ENCODE data around the gene MRGPRF.
"Not testable (repeated sequence)": the region's sequence is repeated elsewhere in the genome, so short reads cannot be mapped to it uniquely, and the experiment has no call there.

Gene MRGPRF

DNA sequence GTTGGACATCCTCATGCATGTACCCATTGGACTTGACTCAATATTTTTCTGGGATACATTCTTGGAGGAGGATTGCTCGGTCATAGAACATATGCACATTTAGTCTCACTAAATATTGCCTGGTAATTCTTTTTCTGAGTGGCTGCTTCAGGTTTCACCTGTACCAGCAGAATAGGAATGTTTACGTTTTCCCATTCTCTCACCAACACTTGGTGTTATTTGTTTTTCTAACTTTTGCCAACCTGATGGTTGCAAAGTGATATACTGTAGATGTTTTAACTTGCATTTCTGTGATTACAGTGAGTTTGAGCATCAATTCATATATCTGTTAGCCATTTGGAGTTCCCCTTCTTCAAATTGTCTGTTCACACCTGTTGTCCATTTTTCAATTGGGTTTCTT lies 30.9 kb downstream of the MRGPRF start:
- DNase-seq = no peak

DNA sequence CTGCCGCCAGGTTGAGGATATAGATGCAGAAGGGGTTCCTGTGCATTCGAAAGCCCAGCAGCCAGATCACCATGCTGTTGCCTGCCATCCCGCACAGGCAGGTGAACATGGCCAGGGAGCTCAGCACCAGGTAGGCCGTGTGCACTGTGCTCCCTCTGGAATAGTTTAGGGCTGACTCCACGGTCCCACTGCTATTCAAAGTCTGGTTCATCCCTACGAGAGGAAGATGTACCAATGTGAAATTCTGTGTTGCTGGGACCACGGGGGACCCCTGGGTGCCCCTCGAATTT lies 32.3 kb downstream of the MRGPRF start, which contains the start of gene MRGPRD:
TSS of gene MRGPRD (minus strand) at position 211 of the 290 bp plus-strand sequence. CDS start at position 211, 0 bp downstream.
- no peak for DNase-seq

DNA sequence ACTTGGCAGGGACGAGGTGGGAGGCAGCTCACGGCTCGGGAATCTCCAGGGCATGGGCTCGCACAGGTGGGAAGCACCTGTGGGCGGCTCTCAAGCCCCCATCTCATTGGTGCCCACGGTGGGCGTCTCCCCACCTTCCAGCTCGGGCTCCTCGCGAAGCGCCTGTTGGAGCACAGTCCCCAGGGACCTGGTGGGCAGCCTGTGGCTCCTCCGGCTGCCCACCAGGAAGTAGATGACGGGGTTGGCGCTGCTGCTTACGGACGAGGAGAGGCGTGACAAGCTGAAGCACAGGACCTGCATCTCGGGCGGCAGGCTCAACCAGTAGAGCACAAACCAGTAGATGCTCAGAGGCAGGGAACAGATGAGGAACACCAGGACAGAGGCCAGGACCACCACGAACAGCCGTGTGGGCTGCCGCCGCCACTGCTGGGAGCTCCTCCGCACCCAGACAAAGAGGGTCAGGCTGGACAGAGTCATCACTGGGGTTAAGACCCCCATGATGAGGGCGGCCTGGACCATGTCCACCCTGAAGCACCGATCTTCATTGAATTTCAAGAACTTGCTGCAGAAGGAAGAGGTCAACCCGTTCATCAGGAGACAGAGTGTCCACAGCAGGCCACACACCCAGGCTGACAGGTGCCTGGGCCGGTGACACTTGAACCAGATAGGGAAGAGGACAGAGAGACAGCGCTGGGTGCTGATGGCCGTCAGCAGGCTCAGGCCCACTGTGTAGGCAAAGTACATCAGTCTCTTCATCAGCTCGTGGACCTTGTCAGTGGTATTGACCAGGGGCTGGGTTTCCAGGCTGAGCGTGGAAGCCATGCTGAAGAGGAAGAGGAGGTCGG lies 32.9 kb downstream of the MRGPRF start:
- DNase-seq = no peak

DNA sequence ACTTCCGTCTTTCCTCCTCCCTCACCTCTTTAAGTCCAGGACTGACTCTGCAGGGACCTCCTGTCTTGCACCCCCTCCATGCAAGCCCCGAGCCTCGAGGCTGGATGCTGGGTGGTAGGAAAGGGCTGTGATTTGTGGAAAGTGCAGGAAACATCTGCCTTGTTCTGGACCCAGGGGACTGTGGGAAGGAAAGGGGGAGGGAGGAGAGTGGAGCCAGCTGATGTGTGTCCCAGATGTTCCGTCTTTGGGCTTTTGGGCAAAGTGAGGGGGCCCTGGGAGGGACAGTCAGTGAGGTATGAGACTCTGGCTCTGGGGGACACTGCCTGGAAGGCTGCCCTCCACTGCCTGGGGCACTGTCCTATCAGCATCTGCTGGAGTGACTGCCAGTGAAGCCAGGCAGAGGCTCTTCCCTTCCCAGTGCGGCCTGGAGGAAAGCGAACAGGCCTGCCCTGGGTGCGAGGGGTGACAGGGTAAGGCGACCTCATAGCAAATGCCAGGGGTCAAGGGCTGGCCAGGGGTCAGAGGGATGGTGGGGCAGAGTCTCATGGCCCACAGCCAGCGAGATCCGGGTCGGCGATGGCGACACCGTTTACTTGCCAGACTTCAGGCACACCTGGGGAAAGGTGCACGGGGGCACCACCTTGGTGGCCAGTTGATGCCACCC lies 34.0 kb downstream of the MRGPRF start:
- DNase-seq = no peak

DNA sequence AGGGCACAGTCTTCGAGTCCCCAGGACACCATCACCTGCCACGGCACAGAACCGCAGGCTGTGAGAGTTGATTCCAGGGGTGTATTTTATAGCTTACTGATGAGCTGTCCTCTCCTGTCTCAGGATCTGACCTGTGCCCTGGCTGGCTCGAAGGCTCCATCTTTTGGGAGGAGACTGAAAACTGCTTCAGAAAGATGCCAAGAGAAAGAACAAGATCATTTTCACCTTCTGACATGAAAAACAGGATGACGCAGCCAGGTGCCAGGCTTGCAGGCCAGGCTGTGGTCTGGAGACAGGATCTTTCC lies 34.5 kb downstream of the MRGPRF start:
- DNase-seq = no peak

DNA sequence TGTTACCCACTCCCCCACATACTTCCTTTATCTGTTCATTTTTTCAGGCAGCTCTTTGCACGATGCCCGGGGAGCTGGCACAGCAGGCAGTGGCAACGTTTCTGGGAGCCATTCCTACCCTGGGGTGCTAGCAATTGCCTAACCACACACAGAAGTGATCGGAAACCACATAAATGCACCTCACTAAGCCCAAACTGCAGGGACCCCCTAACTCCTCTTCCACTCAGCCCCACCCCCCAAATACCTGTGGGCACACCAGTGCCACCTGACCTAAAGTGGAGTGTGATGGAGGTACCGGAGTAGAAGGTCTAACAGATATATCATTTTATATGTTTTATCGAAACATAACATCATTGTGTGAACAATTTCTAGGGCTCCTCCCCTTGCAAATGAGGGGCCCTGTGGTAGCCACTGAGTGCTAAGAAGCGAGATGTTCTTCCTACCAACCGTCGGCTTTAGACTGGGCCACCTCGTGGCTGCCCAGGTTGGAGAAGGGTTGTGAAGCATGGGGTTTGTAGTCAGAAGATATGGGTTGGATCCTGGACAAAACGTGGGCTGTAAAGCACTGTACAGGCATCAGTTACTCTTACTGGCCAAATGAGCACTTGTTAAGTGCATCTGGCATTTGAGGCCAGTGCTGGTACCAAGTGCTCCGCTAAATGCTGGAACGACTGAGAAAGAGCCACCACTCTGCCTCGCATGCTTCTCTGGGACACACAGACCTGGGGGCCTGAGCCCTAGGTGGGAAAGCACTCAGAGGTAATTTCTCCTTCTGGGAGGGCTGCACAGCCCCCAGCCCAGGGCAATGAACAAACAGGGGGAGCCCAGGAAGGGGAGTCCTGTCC lies 35.0 kb downstream of the MRGPRF start:
- DNase-seq = no peak

DNA sequence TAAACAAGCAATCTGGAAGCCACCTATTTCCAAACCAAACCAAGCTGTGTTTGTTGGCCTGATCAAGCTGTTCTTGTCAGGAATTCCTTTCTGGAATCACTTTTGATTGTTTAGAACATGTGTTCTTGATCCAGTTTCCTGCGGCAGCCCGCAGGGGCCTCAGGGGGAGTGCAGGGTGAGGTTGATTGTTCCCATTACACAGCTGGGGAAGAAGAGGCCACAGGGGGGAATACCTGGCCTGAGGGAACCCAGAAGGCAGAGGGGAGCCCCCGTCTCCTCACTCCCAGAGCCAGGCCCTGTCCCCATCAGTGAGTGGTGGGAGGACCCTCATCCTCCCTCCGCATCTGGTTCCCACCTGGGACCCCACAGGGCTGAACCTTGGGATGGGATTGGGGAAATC lies 36.5 kb downstream of the MRGPRF start:
- no peak for DNase-seq

DNA sequence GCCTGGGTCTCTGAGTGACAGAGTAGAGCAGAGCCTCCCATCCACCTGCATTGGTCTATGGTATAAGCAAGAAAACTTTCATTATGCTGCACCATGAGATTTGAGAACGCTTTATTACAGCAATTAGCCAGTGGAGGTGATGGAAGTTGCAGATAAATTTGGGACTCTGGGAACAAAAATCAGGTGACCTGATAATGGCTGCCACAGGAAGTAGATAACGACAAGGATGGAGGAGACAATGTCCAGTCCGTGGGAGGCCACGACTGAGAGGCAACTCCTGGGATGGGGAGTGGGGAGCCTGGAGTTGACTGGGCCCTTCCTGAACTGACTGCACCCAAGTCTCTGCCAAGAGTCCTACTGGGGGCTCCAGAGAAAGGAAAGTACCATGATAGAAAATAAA lies 37.0 kb downstream of the MRGPRF start:
- DNase-seq = no peak

DNA sequence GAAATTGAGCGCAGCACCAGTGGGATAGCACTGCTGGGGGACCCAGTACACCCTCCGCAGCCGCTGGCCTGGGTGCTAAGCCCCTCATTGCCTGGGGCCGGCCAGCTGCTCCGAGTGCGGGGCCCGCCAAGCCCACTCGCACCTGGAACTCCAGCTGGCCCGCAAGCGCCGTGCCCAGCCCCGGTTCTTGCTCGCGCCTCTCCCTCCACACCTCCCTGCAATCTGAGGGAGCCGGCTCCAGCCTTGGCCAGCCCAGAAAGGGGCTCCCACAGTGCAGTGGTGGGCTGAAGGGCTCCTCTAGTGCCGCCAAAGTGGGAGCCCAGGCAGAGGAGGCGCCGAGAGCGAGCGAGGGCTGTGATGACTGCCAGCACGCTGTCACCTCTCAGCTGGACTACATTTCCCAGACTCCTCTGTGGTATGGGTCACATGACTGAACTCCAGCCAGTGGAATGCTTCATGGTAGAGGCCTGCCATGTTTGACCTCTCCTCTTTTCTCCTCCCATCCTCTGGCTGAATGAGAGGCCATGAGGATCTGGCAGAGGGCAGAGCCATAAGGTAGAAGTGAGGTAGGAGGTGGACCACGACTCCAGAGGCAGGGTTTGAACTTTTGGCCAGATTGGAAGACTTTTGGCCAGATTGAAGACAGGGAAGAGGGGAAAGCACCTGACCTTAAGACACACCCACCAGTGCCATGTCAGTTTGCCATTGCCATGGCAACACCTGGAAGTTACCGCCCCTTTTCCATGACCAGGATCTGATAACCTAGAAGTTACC lies 38.4 kb downstream of the MRGPRF start:
- no peak for DNase-seq

DNA sequence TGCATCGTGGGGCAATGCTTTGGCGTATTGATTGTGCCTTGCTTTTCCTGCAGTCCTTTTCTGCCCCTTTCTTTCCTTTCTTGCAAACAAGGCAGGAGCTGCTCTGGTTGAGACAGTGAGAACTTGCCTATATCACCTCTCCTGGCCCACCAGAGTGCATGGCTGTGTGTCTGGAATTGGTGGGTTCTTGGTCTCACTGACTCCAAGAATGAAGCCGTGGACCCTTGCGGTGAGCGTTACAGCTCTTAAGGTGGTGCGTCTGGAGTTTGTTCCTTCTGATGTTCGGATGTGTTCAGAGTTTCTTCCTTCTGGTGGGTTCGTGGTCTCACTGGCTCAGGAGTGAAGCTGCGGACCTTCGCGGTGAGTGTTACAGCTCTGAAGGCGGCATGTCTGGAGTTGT lies 39.3 kb downstream of the MRGPRF start:
- not testable (repeated sequence) for DNase-seq

DNA sequence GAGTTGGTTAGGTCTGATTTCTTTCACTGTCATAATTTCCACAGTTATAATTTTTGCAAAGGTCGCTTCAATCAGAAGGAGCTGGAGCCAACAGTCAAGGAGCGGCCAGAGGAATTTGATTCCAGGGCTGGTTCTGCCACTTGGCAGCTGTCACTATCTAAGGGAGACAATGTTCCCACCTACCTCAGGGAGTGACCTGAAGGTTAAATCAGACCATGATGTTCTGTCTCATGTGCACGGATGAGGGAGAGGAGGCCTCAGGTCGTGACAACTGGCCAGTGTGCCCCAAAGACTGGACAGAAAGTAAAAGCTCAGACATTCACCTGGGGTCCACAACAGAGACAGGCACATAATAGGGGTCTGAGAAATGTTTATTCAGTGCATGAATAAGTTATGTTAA lies 39.8 kb downstream of the MRGPRF start:
- no peak for DNase-seq

DNA sequence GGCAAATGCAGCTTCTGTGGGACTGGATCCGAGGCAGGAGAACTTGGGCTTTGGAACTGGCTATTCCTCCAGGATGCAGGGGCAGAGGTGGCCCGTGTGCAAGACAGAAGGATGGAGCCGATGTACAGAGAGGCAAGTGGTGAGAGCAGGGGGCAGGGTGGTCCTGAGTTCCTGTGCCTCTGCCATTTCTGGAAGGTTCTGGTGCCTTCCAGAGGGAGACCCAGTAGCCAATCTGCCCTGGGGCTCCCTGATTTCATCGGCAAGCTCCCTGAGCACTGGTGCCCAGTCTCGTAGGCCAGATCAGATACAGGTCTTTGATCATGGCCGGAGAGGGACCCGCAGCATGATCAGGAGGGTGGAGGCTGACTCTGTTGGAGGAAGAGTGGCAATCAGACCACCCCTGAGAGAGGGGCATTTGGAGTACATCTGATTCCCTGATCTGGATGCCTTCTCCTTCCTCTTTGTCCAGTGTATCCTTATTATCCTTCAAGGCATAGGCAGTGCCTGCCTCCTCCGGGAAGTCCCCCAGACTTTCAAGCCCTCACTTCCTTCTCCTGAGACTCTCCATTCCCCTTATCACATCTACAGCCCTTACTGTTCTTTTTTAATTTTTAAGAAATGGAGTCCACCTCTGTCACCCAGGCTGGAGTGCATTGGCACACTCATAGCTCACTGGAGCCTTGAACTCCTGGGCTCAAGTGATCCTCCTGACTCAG lies 42.0 kb downstream of the MRGPRF start:
- no peak for DNase-seq

DNA sequence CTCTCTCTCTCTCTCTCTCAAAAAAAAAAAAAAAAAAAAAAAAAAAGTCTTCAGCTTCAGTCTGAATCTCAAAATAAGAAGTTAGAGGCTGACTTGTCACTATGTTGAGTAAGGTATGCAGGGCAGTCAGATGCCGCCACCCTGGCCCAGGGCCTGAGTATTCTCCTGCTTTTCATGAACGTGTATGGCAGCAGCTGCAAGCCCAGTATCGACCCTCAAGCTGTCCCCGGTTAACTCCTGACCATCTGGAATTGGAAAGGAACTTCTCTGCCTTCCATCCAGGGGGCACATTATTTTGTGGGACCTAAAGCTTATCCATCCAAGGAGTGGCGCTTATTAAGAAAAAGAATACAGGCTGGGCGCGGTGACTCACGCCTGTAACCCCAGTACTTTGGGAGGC lies 43.7 kb downstream of the MRGPRF start:
- DNase-seq = no peak

DNA sequence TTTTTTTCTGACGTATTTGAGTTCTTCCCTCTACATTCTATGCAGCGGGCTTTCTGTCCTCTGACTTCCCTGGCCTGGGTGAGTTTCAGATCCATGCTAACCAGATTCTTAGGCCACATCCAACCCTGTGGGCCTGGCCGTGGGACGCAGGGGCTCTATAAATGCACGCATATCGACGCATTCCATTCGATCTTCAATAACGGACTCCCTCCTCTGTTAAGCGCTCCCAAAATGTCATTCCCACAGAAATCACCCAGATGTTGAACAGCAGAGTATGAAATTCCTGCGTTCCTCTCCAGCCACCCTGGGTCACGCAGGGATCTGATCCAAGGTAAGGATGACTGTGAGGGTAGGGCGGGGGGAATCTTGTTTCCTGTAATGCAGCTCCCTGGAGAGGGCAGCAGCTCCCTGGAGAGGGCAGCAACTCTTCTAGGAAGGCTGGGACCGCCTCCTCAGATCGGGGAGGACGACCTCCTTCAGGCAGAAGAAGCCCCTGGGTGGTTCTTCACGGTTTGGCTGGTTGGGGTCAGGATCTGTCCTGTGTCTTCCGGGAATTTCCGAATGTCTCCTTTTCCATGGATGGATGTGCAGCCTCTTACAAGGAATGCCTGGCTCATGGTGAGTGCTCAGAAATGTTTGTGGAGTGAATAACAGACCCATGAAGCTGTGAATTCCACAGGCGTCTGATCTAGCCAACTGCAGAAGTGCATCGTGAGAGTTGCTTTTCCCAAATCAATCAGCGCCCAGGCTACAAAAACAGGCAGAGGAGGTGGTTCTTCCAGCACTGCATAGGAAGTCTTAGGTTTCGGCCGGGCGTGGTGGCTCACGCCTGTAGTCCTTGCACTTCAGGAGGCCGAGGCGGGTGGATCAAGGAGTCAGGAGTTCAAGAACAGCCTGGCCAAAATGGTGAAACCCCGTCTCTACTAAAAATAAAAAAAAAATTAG lies 44.5 kb downstream of the MRGPRF start:
- DNase-seq = no peak

DNA sequence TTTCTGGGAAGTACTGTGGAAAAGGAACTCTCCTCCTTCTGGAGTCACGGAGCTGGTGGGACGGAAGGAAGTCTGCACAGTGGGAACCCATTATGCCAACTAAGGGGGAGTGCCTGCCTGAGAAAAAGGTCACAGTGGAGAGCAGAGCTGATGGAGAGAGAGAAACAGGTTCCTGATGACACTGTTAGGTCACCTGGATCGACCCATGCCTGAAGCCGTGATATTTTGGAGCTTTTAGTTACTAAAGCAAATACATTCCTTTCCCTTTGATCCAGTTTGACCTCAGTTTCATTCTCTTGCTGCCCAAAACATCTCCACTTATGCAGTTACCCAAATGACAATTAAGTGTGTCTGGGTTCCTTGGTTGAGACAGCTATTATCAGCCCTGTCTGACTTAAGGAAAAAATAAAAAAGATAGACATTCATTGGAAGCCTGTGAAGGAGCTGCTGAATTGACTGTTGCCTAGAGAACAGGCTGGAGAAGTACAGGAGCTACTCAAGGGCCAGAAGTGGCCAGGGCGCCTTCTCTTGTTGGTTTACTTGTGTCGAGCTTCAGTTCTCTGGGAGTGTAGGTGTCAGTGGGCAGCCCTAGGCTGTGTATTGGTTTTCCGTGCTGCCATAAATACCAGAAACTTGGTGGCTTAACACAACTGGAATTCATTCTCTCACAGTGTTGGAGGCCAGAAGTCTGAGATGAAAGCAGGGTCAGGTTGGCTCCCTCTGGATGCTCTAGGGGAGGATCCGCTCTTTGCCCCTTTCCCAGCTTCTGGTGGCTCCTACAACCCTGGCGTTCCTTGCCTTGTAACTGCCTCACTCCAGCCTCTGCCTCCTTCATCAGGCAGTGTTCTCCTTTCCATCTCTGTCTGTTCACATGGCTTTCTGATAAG lies 45.9 kb downstream of the MRGPRF start:
- no peak for DNase-seq

DNA sequence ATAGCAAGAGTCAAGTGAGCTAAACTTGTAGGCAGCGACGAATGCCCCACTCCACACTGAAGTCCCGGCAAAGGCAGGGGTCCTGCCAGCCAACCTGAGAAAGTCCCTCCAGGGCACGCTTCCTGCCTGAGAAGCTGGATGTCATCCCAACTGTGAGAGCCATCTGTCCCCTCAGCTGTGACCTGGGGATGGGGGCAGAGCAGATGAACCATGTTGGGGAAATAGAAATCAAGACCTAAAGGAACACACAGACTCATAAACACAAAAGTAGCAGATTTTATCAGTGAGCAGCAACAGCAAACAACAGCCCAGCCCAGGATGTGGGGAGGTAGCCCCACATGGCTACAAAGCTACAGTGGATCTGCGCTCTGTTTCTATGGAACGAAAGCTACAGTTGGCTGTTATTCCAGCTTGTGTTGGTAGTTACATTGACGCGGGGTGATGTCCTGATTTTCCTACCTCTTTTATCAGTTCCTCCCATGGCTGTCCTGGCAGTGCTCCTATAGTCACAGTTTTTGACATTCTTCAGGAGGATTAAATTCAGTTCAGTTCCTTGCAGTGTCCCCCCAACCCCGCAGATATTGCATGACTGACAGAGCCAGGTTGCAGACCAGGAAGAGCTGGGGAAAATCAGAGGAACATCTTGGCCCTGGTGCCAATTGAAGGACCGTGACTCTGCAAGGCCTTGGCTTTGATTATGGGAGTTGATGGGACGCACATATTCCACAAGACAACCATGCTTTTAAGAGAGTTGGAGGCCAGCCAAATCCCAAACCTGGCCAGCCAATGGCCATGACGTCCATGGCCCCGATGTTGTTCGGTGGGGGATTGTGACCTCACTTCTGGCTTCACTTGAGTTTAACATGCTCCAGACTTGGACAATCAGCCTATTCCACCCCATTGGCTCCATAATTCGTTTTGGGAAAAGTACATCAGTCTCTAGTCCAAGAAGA lies 46.9 kb downstream of the MRGPRF start:
- DNase-seq = no peak

DNA sequence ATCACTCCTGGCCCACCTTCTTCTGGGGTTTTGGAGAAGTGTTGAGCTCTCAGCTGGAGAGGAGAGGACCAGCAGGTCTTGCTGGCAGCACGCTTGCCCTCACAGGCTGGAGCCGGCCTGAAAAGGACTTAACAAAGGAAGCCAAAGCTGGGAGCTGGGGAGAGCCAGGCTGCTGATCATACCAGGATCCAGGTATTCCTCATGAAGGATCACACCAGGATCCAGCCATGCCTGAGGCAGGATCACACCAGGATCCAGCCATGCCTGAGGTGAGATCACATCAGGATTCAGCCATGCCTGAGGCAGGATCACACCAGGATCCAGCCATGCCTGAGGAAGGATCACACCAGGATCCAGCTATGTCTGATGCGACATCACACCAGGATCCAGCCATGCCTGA lies 49.3 kb downstream of the MRGPRF start:
- no peak for DNase-seq

DNA sequence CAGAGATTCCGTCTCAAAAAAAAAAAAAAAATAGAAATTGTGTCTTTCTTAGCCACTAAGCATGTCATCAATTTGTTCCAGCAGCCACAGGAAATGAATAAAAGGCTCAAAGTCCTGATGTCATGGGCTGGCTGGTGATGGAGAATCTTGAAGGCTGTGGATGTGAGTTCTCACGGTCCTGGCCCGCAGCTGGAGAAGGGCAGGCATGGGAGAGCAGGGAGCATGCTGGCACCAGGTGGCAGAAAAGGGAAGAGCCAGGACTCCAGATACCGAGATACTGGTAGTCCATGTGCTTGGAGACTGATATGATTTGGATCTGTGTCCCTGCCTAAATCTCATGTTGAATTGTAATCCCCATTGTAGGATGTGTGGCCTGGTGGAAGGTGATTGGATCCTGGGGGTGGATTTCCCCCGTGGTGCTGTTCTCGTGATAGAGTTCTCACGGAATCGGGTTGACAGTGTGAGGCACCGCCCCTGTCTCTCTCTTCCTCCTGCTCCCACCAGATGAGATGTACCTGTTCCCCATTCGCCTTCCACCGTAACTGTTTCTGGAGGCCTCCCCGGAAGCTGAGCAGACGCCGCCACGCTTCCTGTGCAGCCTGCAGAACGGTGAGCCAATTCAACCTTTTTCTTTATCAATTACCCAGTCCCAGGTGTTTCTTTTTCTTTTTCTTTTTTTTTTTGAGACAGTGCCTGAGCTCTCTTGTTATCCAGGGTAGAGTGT lies 50.4 kb downstream of the MRGPRF start:
- peak; percentile 11 for DNase-seq

Measured in activated gamma-delta T cell treated with Interleukin-2 at 50 U/mL for 16 hours (primary cell).